ENCODE measurements around the gene PNPLA5. TPM values are rescaled to one million over a fixed set of nuclear protein-coding genes. Genes with fewer than 3 reads are reported as not detected.

Gene PNPLA5
- total RNA-seq, 3 donors from 2014 or later (not counting 1 experiment from before 2014, with no cell fraction given) = not detected

- DNase-seq (no peak), ATAC-seq (no peak)
- intact Hi-C loops (cut with micrococcal nuclease) = no loop called here
- no peak overlapping the region for H3K27ac ChIP-seq (ENCODE audit: low read length)
- no peak for TF ChIP-seq CTCF (IDR thresholded peaks at IDR 0.05)
- peaks cover 0 to 2% of the 10 kb centered on the region in 2 donors for H3K9me3 Mint-ChIP-seq
- H3K27ac Mint-ChIP-seq = no peak overlapping the region
- H3K4me1 Mint-ChIP-seq = peaks cover 6 to 11% of the 10 kb centered on the region in 2 donors
- H3K27me3 Mint-ChIP-seq (ENCODE audit: low read depth in 2 of 2) = peaks cover 28 to 29% of the 10 kb centered on the region in 2 donors
- H3K4me3 Mint-ChIP-seq = no peak overlapping the region
- no peaks in the 10 kb centered on the region for H3K36me3 Mint-ChIP-seq
- H3K4me3 ChIP-seq (ENCODE audit: low read length) = no peak overlapping the region
- peaks cover 10% of the 10 kb centered on the region for H3K4me1 ChIP-seq (ENCODE audit: control insufficient read depth, insufficient read depth, low read length)
- no peaks in the 10 kb centered on the region for H3K36me3 ChIP-seq (ENCODE audit: control insufficient read depth, insufficient read depth, low read length)
- H3K9me3 ChIP-seq (ENCODE audit: control insufficient read depth, insufficient read depth, low read length) = no peaks in the 10 kb centered on the region
- 75% methylated on average over 15 of the region's 16 CpGs for WGBS (ENCODE audit: insufficient coverage)
- peaks cover 6% of the 10 kb centered on the region for H3K27me3 ChIP-seq (ENCODE audit: control insufficient read depth, insufficient read depth, low read length)
Observed at GRCh38 chr22:43889201-43889859, 2.5 kb downstream of the PNPLA5 start.

- Mint-ChIP-seq H3K27ac (no peak overlapping the region), H3K9me3 (peaks cover 0 to 2% of the 10 kb centered on the region in 2 donors), H3K4me3 (no peak overlapping the region), H3K4me1 (peaks cover 8 to 17% of the 10 kb centered on the region in 2 donors), H3K27me3 (ENCODE audit: low read depth in 2 of 2) (peaks cover 26% of the 10 kb centered on the region in 2 donors), H3K36me3 (no peaks in the 10 kb centered on the region)
- intact Hi-C loops (cut with micrococcal nuclease) = no loop called here
- ATAC-seq (no peak), DNase-seq (no peak)
- 80% methylated on average over 3 of the region's 4 CpGs for WGBS (ENCODE audit: insufficient coverage)
- H3K27ac ChIP-seq (ENCODE audit: low read length) = no peak overlapping the region
- H3K4me1 ChIP-seq (ENCODE audit: control insufficient read depth, insufficient read depth, low read length) = peaks cover 13% of the 10 kb centered on the region
- no peaks in the 10 kb centered on the region for H3K36me3 ChIP-seq (ENCODE audit: control insufficient read depth, insufficient read depth, low read length)
- no peak for TF ChIP-seq CTCF (IDR thresholded peaks at IDR 0.05)
- peaks cover 6% of the 10 kb centered on the region for H3K27me3 ChIP-seq (ENCODE audit: control insufficient read depth, insufficient read depth, low read length)
- H3K9me3 ChIP-seq (ENCODE audit: control insufficient read depth, insufficient read depth, low read length) = no peaks in the 10 kb centered on the region
- no peak overlapping the region for H3K4me3 ChIP-seq (ENCODE audit: low read length)
Observed at GRCh38 chr22:43888740-43889139, 3.1 kb downstream of the PNPLA5 start.

DNA sequence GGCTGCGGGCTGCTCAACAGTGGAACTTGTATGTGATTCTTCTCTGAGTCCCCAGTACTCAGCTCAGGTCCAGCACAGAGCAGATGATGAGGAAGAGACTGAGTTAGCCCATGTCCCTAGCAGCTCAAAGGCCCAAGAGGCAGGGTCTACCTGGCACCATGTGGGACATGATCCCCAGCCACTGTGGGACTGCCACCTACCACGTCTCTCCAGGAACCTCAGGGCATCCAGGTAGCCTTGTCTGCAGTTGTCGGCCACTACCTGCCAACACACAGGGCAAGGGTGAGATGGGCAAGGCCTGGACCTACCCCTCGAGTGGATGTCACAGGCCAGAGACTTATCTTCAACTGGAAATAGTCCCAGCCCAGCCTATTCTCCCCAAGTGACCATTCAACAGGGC is 4.4 kb downstream of the PNPLA5 start:
- DNase-seq (no peak), ATAC-seq (no peak)
- TF ChIP-seq CTCF (IDR thresholded peaks at IDR 0.05) = no peak
- intact Hi-C loops (cut with micrococcal nuclease) = no loop called here
- H3K4me3 ChIP-seq (ENCODE audit: low read length) = no peak overlapping the region
- no peak overlapping the region for H3K27ac ChIP-seq (ENCODE audit: low read length)
- Mint-ChIP-seq H3K27ac (no peak overlapping the region), H3K9me3 (peaks cover 0 to 2% of the 10 kb centered on the region in 2 donors), H3K27me3 (ENCODE audit: low read depth in 2 of 2) (peaks cover 20 to 26% of the 10 kb centered on the region in 2 donors), H3K4me3 (no peak overlapping the region), H3K36me3 (no peaks in the 10 kb centered on the region), H3K4me1 (peaks cover 12 to 26% of the 10 kb centered on the region in 2 donors)
- H3K27me3 ChIP-seq (ENCODE audit: control insufficient read depth, insufficient read depth, low read length) = peaks cover 6% of the 10 kb centered on the region
- peaks cover 16% of the 10 kb centered on the region for H3K4me1 ChIP-seq (ENCODE audit: control insufficient read depth, insufficient read depth, low read length)
- no peaks in the 10 kb centered on the region for H3K9me3 ChIP-seq (ENCODE audit: control insufficient read depth, insufficient read depth, low read length)
- H3K36me3 ChIP-seq (ENCODE audit: control insufficient read depth, insufficient read depth, low read length) = no peaks in the 10 kb centered on the region
- 75% methylated on average over 4 of the region's 4 CpGs for WGBS (ENCODE audit: insufficient coverage)

DNA sequence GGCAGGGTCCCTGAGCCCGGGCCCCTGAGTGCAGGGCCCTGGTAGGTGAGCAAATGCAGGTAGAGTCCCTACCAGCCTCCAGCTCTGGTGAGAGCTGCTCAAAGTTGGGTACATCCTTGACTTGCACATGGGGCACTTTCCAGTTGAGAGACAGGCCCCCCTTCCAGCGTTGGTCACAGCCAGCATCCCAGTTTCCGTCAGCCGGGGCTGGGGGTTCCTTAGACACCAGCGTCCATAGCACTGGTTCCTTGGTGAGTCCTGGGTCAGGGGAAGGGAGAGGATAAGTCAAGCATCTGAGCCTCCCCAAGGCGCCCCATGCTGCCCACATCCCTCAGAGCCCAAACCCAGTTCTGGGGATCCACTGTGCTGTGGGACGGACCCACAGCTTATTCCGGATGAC is 5.6 kb downstream of the PNPLA5 start:
- peaks cover 20 to 22% of the 10 kb centered on the region in 2 donors for H3K27me3 Mint-ChIP-seq (ENCODE audit: low read depth in 2 of 2)
- Histone ChIP-seq H3K27ac (ENCODE audit: low read length) (no peak overlapping the region), H3K36me3 (ENCODE audit: control insufficient read depth, insufficient read depth, low read length) (no peaks in the 10 kb centered on the region), H3K27me3 (ENCODE audit: control insufficient read depth, insufficient read depth, low read length) (peaks cover 3% of the 10 kb centered on the region), H3K4me1 (ENCODE audit: control insufficient read depth, insufficient read depth, low read length) (peaks cover 13% of the 10 kb centered on the region), H3K9me3 (ENCODE audit: control insufficient read depth, insufficient read depth, low read length) (no peaks in the 10 kb centered on the region), H3K4me3 (ENCODE audit: low read length) (no peak overlapping the region)
- peaks cover 0 to 2% of the 10 kb centered on the region in 2 donors for H3K9me3 Mint-ChIP-seq
- intact Hi-C loops (cut with micrococcal nuclease) = no loop called here
- no peak overlapping the region for H3K4me3 Mint-ChIP-seq
- 68% methylated on average over 8 of the region's 8 CpGs for WGBS (ENCODE audit: insufficient coverage)
- ATAC-seq = no peak
- no peak for TF ChIP-seq CTCF (IDR thresholded peaks at IDR 0.05)
- H3K36me3 Mint-ChIP-seq = no peaks in the 10 kb centered on the region
- no peak for DNase-seq
- no peak overlapping the region for H3K27ac Mint-ChIP-seq
- peaks cover 12 to 26% of the 10 kb centered on the region in 2 donors for H3K4me1 Mint-ChIP-seq
